WTC11 (cell line): Measurements from ENCODE around the gene PROSER3. TPM values are rescaled to one million over a fixed set of nuclear protein-coding genes. Genes with fewer than 3 reads are reported as not detected.

Experiments
- ATAC-seq: fragments of 200-7000 bp; cut with Tn5 transposase; 2 replicates; pipeline ENCODE4 v1.10.0; 2021; ENCODE audit warnings: mild to moderate bottlenecking, moderate library complexity
- CTCF ChIA-PET: fragments of 300-600 bp; sonication (Branson Sonifier 250); formaldehyde crosslinking; loops from one replicate; lab custom pipeline; 2021; ENCODE audit warnings: antibody characterized with exemption; lab: Charles Lee
- POLR2A ChIA-PET: fragments of 350-600 bp; sonication (Branson Sonifier 250); formaldehyde crosslinking; loops from one replicate; lab custom pipeline; 2021; ENCODE audit warnings: antibody characterized with exemption; lab: Charles Lee
- DNase-seq: peaks from one replicate; pipeline ENCODE4 v3.0.0; 2021; ENCODE audit warnings: low spot score
- H3K27ac Mint-ChIP-seq: 2 replicates; pipeline ENCODE4 v1.8.0; 2021; ENCODE audit warnings: mixed read lengths
- H3K27me3 Mint-ChIP-seq: 2 replicates; pipeline ENCODE4 v1.8.0; 2021; ENCODE audit warnings: low read depth, mild to moderate bottlenecking, moderate library complexity, mixed read lengths
- H3K36me3 Mint-ChIP-seq: 2 replicates; pipeline ENCODE4 v1.8.0; 2021; ENCODE audit warnings: mixed read lengths
- H3K4me1 Mint-ChIP-seq: 2 replicates; pipeline ENCODE4 v1.8.0; 2022; ENCODE audit warnings: mixed read lengths
- H3K4me3 Mint-ChIP-seq: 2 replicates; pipeline ENCODE4 v1.8.0; 2021; ENCODE audit warnings: mild to moderate bottlenecking, moderate library complexity, mixed read lengths
- H3K9me3 Mint-ChIP-seq: 2 replicates; pipeline ENCODE4 v1.8.0; 2021; ENCODE audit warnings: mixed read lengths
- ATF6 ChIP-seq: sonication (generic); formaldehyde crosslinking; IDR thresholded peaks from 2 replicates; pipeline ENCODE4 v1.8.1; 2023; ENCODE audit warnings: mild to moderate bottlenecking, missing genetic modification reagents
- FOXK1 ChIP-seq: sonication (generic); formaldehyde crosslinking; IDR thresholded peaks from 2 replicates; pipeline ENCODE4 v1.8.0; 2022; ENCODE audit warnings: mild to moderate bottlenecking, moderate library complexity, missing genetic modification reagents
- JAZF1 ChIP-seq: fragments of 250-450 bp; sonication (Bioruptor Pico); IDR thresholded peaks from 2 replicates; pipeline ENCODE4 v1.9.0; 2021; ENCODE audit warnings: moderate library complexity, mild to moderate bottlenecking, inconsistent platforms
- MLX ChIP-seq: sonication (generic); formaldehyde crosslinking; IDR thresholded peaks from 2 replicates; pipeline ENCODE4 v1.8.1; 2023; ENCODE audit warnings: mild to moderate bottlenecking, missing genetic modification reagents, moderate library complexity
- NR1H2 ChIP-seq: sonication (generic); formaldehyde crosslinking; IDR thresholded peaks from 2 replicates; pipeline ENCODE4 v1.9.0; 2021; ENCODE audit warnings: mild to moderate bottlenecking, moderate library complexity, missing genetic modification reagents
- RELA ChIP-seq: sonication (generic); formaldehyde crosslinking; IDR thresholded peaks from 2 replicates; pipeline ENCODE4 v1.8.1; 2022; ENCODE audit warnings: missing genetic modification reagents, mild to moderate bottlenecking, borderline replicate concordance
- TEAD4 ChIP-seq: sonication (generic); formaldehyde crosslinking; IDR thresholded peaks from 2 replicates; pipeline ENCODE4 v1.8.0; 2022; ENCODE audit warnings: mild to moderate bottlenecking, missing genetic modification reagents
- ZBTB21 ChIP-seq: sonication (generic); formaldehyde crosslinking; IDR thresholded peaks from 2 replicates; pipeline ENCODE4 v1.8.1; 2023; ENCODE audit warnings: mild to moderate bottlenecking, missing genetic modification reagents, borderline replicate concordance
- ZNF219 ChIP-seq: sonication (generic); formaldehyde crosslinking; IDR thresholded peaks from 2 replicates; pipeline ENCODE4 v1.8.0; 2023; ENCODE audit warnings: missing genetic modification reagents, mild to moderate bottlenecking, borderline replicate concordance
- ZNF281 ChIP-seq: sonication (generic); formaldehyde crosslinking; IDR thresholded peaks from 2 replicates; pipeline ENCODE4 v1.8.0; 2023; ENCODE audit warnings: mild to moderate bottlenecking, missing genetic modification reagents
- total RNA-seq: library from RNA; stranded (reverse); gene quantifications from 3 replicates; pipeline ENCODE4 v1.2.3, GENCODE V29; 2021
- TF ChIP-seq, protein P1 (sequence below): sonication (generic); formaldehyde crosslinking; IDR thresholded peaks from 2 replicates; pipeline ENCODE4 v1.8.1; 2022; ENCODE audit warnings: low read depth, missing genetic modification reagents, borderline replicate concordance
- TF ChIP-seq, protein P2 (sequence below): sonication (generic); formaldehyde crosslinking; IDR thresholded peaks from 2 replicates; pipeline ENCODE4 v1.8.1; 2023; ENCODE audit warnings: mild to moderate bottlenecking, moderate library complexity, missing genetic modification reagents

The PROSER3 gene
- total RNA-seq, 1 experiment from 2014 or later: 32.9 TPM

DNA sequence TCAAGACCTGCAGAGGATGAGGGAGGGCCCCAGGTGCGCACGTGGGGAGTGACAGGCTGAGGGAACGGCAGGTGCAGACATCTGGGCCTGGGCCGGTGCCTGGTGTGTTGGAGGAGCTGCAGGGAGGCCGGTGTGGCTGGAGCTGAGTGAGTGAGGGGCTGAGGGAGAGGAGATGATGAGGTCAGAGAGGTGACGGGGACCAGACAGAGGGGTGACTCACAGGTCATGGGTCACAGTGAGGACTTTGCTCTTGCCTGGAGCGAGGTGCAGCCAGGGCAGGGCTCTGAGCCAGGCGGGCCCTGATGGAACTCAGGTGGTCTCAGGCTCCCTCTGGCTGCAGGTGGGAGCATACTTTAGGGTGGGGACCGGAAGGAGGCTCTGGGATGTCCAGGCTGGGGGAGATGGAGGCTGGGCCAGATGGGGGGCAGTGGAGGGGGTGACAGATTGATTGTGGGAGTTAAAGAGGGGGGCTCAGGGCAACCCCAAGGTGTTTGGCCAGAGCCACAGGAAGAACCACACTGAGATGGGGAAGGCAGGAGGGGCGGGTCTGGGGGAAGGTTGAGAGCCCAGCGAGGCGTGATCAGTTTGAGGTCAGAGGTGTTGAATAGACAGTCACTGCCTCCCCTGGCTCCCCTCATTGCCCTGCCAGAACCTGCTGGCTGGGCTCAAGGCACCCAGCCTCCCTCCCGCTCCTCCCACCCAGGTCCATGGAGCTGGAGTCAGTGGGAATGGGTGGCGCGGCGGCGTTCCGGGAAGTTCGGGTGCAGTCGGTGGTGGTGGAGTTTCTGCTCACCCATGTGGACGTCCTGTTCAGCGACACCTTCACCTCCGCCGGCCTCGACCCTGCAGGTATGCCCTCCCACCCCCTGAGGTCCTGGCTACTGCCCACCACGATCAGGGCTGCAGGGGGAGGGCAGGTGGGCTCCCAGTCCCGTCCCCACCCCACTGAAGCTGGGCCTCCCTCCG, 25.8 kb downstream of the PROSER3 start:
- ATAC-seq (peak; percentile 39), DNase-seq (peak; percentile 64)
- peak overlapping the region; percentile 65 for H3K4me3 Mint-ChIP-seq
- CTCF ChIA-PET: interaction anchor here (0.6 to 2.8 kb wide), 55 partner anchors 8 to 327 kb away, joined by 3 to 41 read pairs (median 7); partner anchors contain the start of genes APLP1, ARHGAP33, HAUS5 and HSPB6
- no peaks in the 10 kb centered on the region for H3K36me3 Mint-ChIP-seq
- no peaks in the 10 kb centered on the region for H3K9me3 Mint-ChIP-seq
- no peaks in the 10 kb centered on the region for H3K27me3 Mint-ChIP-seq
- POLR2A ChIA-PET: interaction anchor here (0.7 to 1.6 kb wide), 7 partner anchors 26 to 226 kb away, joined by 3 to 10 read pairs (median 3); partner anchors contain the start of genes COX6B1, HSPB6, IGFLR1 and PROSER3
- peaks cover 29% of the 10 kb centered on the region for H3K4me1 Mint-ChIP-seq
- TF ChIP-seq ZNF219 (no peak), ZNF281 (no peak), ZBTB21 (CRISPR knock-in tag) (no peak; the same call in 1 of the 2 replicates), JAZF1 (CRISPR knock-in tag) (no peak), MLX (CRISPR knock-in tag) (no peak), ATF6 (CRISPR knock-in tag) (no peak), FOXK1 (CRISPR knock-in tag) (no peak), NR1H2 (CRISPR knock-in tag) (no peak), TEAD4 (CRISPR knock-in tag) (no peak), RELA (no peak)
- TF ChIP-seq, protein P1, sequence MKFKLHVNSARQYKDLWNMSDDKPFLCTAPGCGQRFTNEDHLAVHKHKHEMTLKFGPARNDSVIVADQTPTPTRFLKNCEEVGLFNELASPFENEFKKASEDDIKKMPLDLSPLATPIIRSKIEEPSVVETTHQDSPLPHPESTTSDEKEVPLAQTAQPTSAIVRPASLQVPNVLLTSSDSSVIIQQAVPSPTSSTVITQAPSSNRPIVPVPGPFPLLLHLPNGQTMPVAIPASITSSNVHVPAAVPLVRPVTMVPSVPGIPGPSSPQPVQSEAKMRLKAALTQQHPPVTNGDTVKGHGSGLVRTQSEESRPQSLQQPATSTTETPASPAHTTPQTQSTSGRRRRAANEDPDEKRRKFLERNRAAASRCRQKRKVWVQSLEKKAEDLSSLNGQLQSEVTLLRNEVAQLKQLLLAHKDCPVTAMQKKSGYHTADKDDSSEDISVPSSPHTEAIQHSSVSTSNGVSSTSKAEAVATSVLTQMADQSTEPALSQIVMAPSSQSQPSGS (CRISPR knock-in tag): no peak
- TF ChIP-seq, protein P2, sequence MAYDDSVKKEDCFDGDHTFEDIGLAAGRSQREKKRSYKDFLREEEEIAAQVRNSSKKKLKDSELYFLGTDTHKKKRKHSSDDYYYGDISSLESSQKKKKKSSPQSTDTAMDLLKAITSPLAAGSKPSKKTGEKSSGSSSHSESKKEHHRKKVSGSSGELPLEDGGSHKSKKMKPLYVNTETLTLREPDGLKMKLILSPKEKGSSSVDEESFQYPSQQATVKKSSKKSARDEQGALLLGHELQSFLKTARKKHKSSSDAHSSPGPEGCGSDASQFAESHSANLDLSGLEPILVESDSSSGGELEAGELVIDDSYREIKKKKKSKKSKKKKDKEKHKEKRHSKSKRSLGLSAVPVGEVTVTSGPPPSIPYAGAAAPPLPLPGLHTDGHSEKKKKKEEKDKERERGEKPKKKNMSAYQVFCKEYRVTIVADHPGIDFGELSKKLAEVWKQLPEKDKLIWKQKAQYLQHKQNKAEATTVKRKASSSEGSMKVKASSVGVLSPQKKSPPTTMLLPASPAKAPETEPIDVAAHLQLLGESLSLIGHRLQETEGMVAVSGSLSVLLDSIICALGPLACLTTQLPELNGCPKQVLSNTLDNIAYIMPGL (CRISPR knock-in tag): no peak
- peak overlapping the region; percentile 5; the same call in 1 of the 2 replicates for H3K27ac Mint-ChIP-seq
